B cell (primary cell): ENCODE data around the gene EEFSEC. TPM values are rescaled to one million over a fixed set of nuclear protein-coding genes. Genes with fewer than 3 reads are reported as not detected.

Experiments
- ATAC-seq: fragments of 200-7000 bp; cut with Tn5 transposase; one replicate; pipeline ENCODE4 v1.10.0; 2021; ENCODE audit warnings: low read depth, mild to moderate bottlenecking, moderate number of reproducible peaks, moderate library complexity
- CTCF ChIA-PET: fragments of 350-600 bp; sonication (Branson Sonifier 250); formaldehyde crosslinking; loops from one replicate; lab custom pipeline; 2021; ENCODE audit warnings: antibody characterized with exemption, inconsistent platforms; lab: Charles Lee
- POLR2A ChIA-PET: fragments of 350-600 bp; sonication (Branson Sonifier 250); formaldehyde crosslinking; loops from one replicate; lab custom pipeline; 2021; ENCODE audit warnings: antibody characterized with exemption; lab: Charles Lee
- DNase-seq: peaks from one replicate; pipeline ENCODE4 v3.0.0; 2013
- H2AFZ ChIP-seq: 2 replicates; pipeline ENCODE4 v1.6.1; 2012; ENCODE audit warnings: mild to moderate bottlenecking, low read depth, low read length; ENCODE audit not compliant: insufficient read depth, poor library complexity, severe bottlenecking
- H3K27ac ChIP-seq, 2 donors: 1 replicate in 1 of 2; 2 replicates in 1 of 2; pipeline ENCODE4 v1.5.1; 2012 to 2013; ENCODE audit warnings: low read length in 2 of 2, mild to moderate bottlenecking in 2 of 2, moderate library complexity in 1 of 2
- H3K27me3 ChIP-seq, 4 experiments: fragments of 200-600 bp in 1 of 4; sonication (generic) in 1 of 4; replicated peaks in 1 of 4; 1 replicate in 2 of 4; 2 replicates in 2 of 4; pipeline versions ENCODE4 v1.6.1 to v1.7.0; 2013 to 2016; ENCODE audit warnings: low read length in 3 of 4, mild to moderate bottlenecking in 2 of 4, mixed read lengths in 1 of 4, moderate library complexity in 1 of 4; ENCODE audit not compliant: insufficient read depth in 4 of 4, control insufficient read depth in 3 of 4; ENCODE audit errors: control extremely low read depth in 1 of 4
- H3K36me3 ChIP-seq, 2 experiments: replicated peaks in 1 of 2; 1 replicate in 1 of 2; 2 replicates in 1 of 2; pipeline versions ENCODE4 v1.6.1 to v1.7.1; 2013; ENCODE audit warnings: low read length in 1 of 2; ENCODE audit not compliant: insufficient read depth in 2 of 2, control insufficient read depth in 1 of 2; ENCODE audit errors: control extremely low read depth in 1 of 2, extremely low read depth in 1 of 2
- H3K4me1 ChIP-seq, 2 donors: fragments of 200-600 bp in 1 of 2; sonication (generic) in 1 of 2; 1 replicate in 1 of 2; 2 replicates in 1 of 2; pipeline versions ENCODE4 v1.5.1 to v1.6.1; 2013 to 2017; ENCODE audit warnings: low read length in 2 of 2; ENCODE audit not compliant: control insufficient read depth in 2 of 2, insufficient read depth in 2 of 2
- H3K4me2 ChIP-seq: replicated peaks from 2 replicates; pipeline ENCODE3; 2012; ENCODE audit warnings: mild to moderate bottlenecking, low read depth, low read length; ENCODE audit not compliant: poor library complexity, severe bottlenecking
- H3K4me3 ChIP-seq, 5 experiments: fragments of 200-600 bp in 1 of 5; sonication (generic) in 1 of 5; 1 replicate in 3 of 5; 2 replicates in 2 of 5; pipeline versions ENCODE4 v1.5.1 to v1.7.0; 2011 to 2016; ENCODE audit warnings: low read length in 4 of 5, mild to moderate bottlenecking in 4 of 5, low read depth in 2 of 5, control low read depth in 1 of 5, moderate library complexity in 1 of 5; ENCODE audit not compliant: insufficient read depth in 1 of 5; ENCODE audit errors: control extremely low read depth in 1 of 5, extremely low read depth in 1 of 5
- H3K79me2 ChIP-seq: fragments of 200-600 bp; sonication (generic); one replicate; pipeline ENCODE4 v1.6.0; 2016; ENCODE audit warnings: low read length; ENCODE audit not compliant: control insufficient read depth, insufficient read depth
- H3K9ac ChIP-seq: fragments of 200-600 bp; sonication (generic); 2 replicates; pipeline ENCODE4 v1.6.1; 2017; ENCODE audit warnings: mild to moderate bottlenecking, low read length, moderate library complexity
- H3K9me3 ChIP-seq, 3 donors: one replicate each; pipeline versions ENCODE4 v1.6.1 to v1.7.1; 2013; ENCODE audit warnings: low read length in 2 of 3; ENCODE audit not compliant: control insufficient read depth in 2 of 3, insufficient read depth in 1 of 3; ENCODE audit errors: control extremely low read depth in 1 of 3
- H4K20me1 ChIP-seq: 2 replicates; pipeline ENCODE4 v1.6.0; 2012; ENCODE audit warnings: mild to moderate bottlenecking, low read length; ENCODE audit not compliant: insufficient read depth, control insufficient read depth, poor library complexity, severe bottlenecking
- H3K27ac Mint-ChIP-seq: one replicate; pipeline ENCODE4 v1.8.0; 2021; ENCODE audit warnings: mixed read lengths
- H3K27me3 Mint-ChIP-seq: one replicate; pipeline ENCODE4 v1.8.0; 2021; ENCODE audit warnings: mixed read lengths
- H3K4me1 Mint-ChIP-seq: one replicate; pipeline ENCODE4 v1.8.0; 2021; ENCODE audit warnings: mixed read lengths
- H3K4me3 Mint-ChIP-seq: one replicate; pipeline ENCODE4 v1.8.0; 2021; ENCODE audit warnings: mixed read lengths
- H3K9me3 Mint-ChIP-seq: one replicate; pipeline ENCODE4 v1.8.0; 2022; ENCODE audit warnings: mixed read lengths; ENCODE audit not compliant: insufficient read depth
- EZH2 ChIP-seq: IDR thresholded peaks from 2 replicates; pipeline ENCODE4 v1.6.1; 2012; ENCODE audit warnings: borderline replicate concordance, low read depth, mild to moderate bottlenecking, moderate library complexity, low read length; ENCODE audit not compliant: insufficient read depth, poor library complexity, severe bottlenecking
- WGBS: methylation state at CpG from one replicate; pipeline ENCODE4 v1.1.5; 2013; ENCODE audit warnings: missing lambda C conversion rate; ENCODE audit not compliant: insufficient coverage; 5-methylcytosine and 5-hydroxymethylcytosine counted together
- intact Hi-C: fragments of 100-400 bp; cut with micrococcal nuclease; formaldehyde crosslinking; loops from one replicate; pipeline ENCODE4 v1.10.0; 2022
- polyA plus RNA-seq: library from polyadenylated mRNA; depleted of rRNA; stranded (reverse); fragments of >200 nt; gene quantifications from 2 replicates; pipeline ENCODE4 v1.2.3, GENCODE V29; 2012
- total RNA-seq, 2 donors: library from RNA; stranded (reverse); fragments of 120-200 nt in 1 of 2; gene quantifications; 1 replicate in 1 of 2; 2 replicates in 1 of 2; pipeline versions ENCODE4 v1.2.3 to v1.2.4, GENCODE V29; 2013 to 2022
- TF ChIP-seq, protein P1 (sequence below): fragments of 200-600 bp; IDR thresholded peaks from one replicate; pipeline ENCODE4 v1.8.0; 2022; ENCODE audit warnings: antibody characterized with exemption, mild to moderate bottlenecking

The EEFSEC gene
- total and polyA plus RNA-seq, 2 donors (not counting 1 experiment from before 2014, with no cell fraction given), result 17.9 to 18.4 TPM

DNA sequence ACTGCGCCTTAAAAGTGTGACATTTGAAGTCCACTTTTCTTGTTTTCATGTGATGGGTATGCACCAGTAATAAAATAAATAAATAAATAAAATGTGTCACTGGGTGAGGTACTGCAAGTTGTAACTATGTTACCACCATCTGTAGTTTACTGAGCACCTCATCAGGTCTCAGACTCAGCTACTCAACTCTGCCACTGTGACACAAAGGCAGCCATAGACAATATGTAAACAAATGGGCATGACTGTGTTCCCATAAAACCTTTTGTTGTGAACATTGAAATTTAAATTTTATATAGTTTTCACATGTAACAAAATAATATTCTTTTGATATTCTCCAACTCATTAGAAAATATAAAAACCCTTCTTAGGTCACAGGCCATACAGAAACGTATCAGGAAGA lies 193.3 kb downstream of the EEFSEC start:
- Mint-ChIP-seq H3K4me1 (peaks cover 20% of the 10 kb centered on the region), H3K4me3 (no peak overlapping the region), H3K9me3 (no peaks in the 10 kb centered on the region), H3K27me3 (no peaks in the 10 kb centered on the region), H3K27ac (no peak overlapping the region)
- Histone ChIP-seq H3K79me2 (no peaks in the 10 kb centered on the region), H3K4me2 (no peak overlapping the region), H3K4me3 (no peak overlapping the region), H3K27me3 (no peaks in the 10 kb centered on the region), H3K36me3 (peaks cover 3 to 35% of the 10 kb centered on the region in 2 experiments), H3K9me3 (no peaks in the 10 kb centered on the region), H2AFZ (no peak overlapping the region), H3K27ac (no peak overlapping the region), H4K20me1 (no peaks in the 10 kb centered on the region), H3K4me1 (peaks cover 7 to 9% of the 10 kb centered on the region in 2 donors), H3K9ac (no peak overlapping the region)
- intact Hi-C loops, result no loop called here
- POLR2A ChIA-PET, result no interaction called here
- no peak for ATAC-seq
- no peak for DNase-seq
- CTCF ChIA-PET, result no interaction called here
- WGBS, result no CpG with 5 or more reads among the region's 2 CpGs
- TF ChIP-seq EZH2, result no peak
- TF ChIP-seq, protein P1, sequence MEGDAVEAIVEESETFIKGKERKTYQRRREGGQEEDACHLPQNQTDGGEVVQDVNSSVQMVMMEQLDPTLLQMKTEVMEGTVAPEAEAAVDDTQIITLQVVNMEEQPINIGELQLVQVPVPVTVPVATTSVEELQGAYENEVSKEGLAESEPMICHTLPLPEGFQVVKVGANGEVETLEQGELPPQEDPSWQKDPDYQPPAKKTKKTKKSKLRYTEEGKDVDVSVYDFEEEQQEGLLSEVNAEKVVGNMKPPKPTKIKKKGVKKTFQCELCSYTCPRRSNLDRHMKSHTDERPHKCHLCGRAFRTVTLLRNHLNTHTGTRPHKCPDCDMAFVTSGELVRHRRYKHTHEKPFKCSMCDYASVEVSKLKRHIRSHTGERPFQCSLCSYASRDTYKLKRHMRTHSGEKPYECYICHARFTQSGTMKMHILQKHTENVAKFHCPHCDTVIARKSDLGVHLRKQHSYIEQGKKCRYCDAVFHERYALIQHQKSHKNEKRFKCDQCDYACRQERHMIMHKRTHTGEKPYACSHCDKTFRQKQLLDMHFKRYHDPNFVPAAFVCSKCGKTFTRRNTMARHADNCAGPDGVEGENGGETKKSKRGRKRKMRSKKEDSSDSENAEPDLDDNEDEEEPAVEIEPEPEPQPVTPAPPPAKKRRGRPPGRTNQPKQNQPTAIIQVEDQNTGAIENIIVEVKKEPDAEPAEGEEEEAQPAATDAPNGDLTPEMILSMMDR, result no peak

DNA sequence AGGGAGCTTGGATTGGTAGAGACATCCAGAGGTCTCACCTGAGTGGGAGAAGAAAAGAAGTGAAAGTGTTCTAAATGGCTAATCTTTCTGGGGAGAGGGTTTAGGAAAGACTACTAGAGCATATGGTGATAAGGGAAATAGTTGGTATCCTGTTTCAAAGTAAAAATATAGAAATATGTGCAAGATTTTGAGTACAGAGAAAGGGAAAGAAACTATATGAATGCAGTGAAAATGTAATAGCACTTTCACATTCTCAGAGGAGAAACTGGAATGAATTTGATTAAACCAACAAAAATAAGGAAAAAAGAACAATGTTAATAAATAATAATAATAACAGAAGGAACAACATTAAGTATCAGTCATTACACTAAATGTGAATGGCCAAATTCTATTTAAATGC lies 194.0 kb downstream of the EEFSEC start:
- ChIA-PET POLR2A (no interaction called here), CTCF (no interaction called here)
- H3K9me3 ChIP-seq, result no peaks in the 10 kb centered on the region
- ATAC-seq (no peak), DNase-seq (no peak)
- H3K9ac ChIP-seq, result no peak overlapping the region
- H3K4me1 ChIP-seq, result peaks cover 7 to 9% of the 10 kb centered on the region in 2 donors
- Mint-ChIP-seq H3K27me3 (no peaks in the 10 kb centered on the region), H3K27ac (no peak overlapping the region), H3K4me3 (no peak overlapping the region), H3K9me3 (no peaks in the 10 kb centered on the region), H3K4me1 (peaks cover 20% of the 10 kb centered on the region)
- no peak overlapping the region for H2AFZ ChIP-seq
- no peak overlapping the region for H3K4me2 ChIP-seq
- no peaks in the 10 kb centered on the region for H4K20me1 ChIP-seq
- TF ChIP-seq, protein P1, result no peak
- TF ChIP-seq EZH2, result no peak
- intact Hi-C loops, result no loop called here
- no peak overlapping the region for H3K4me3 ChIP-seq
- H3K27ac ChIP-seq, result no peak overlapping the region
- H3K79me2 ChIP-seq, result no peaks in the 10 kb centered on the region
- no peaks in the 10 kb centered on the region for H3K27me3 ChIP-seq
- H3K36me3 ChIP-seq, result peaks cover 1 to 34% of the 10 kb centered on the region in 2 experiments
